Osteocyte (in vitro differentiated cells): ENCODE measurements around the gene RNF224. TPM values are rescaled to one million over a fixed set of nuclear protein-coding genes. Genes with fewer than 3 reads are reported as not detected.

Experiments used
- DNase-seq: peaks from one replicate; pipeline ENCODE4 v3.0.0; 2021; ENCODE audit warnings: mixed read lengths; ENCODE audit not compliant: unreplicated experiment; ENCODE audit errors: extremely low spot score
- H3K27ac Mint-ChIP-seq: one replicate; pipeline ENCODE4 v1.8.0; 2021; ENCODE audit warnings: mild to moderate bottlenecking, mixed read lengths; ENCODE audit not compliant: unreplicated experiment
- H3K27me3 Mint-ChIP-seq: one replicate; pipeline ENCODE4 v1.8.0; 2021; ENCODE audit warnings: mixed read lengths; ENCODE audit not compliant: unreplicated experiment
- H3K36me3 Mint-ChIP-seq: one replicate; pipeline ENCODE4 v1.8.0; 2021; ENCODE audit warnings: mixed read lengths; ENCODE audit not compliant: unreplicated experiment
- H3K4me1 Mint-ChIP-seq: one replicate; pipeline ENCODE4 v1.8.0; 2021; ENCODE audit warnings: mixed read lengths; ENCODE audit not compliant: unreplicated experiment
- H3K4me3 Mint-ChIP-seq: one replicate; pipeline ENCODE4 v1.8.0; 2021; ENCODE audit warnings: mild to moderate bottlenecking, moderate library complexity, mixed read lengths; ENCODE audit not compliant: unreplicated experiment
- H3K9me3 Mint-ChIP-seq: one replicate; pipeline ENCODE4 v1.8.0; 2021; ENCODE audit warnings: mixed read lengths; ENCODE audit not compliant: unreplicated experiment
- total RNA-seq: library from RNA; stranded (reverse); gene quantifications from 2 replicates; pipeline ENCODE4 v1.2.1, GENCODE V29; 2021
- TF ChIP-seq, protein P1 (sequence below): fragments of 200-600 bp; sonication (generic); IDR thresholded peaks from 2 replicates; pipeline ENCODE4 v1.5.0; 2021; ENCODE audit warnings: antibody characterized with exemption, mild to moderate bottlenecking, moderate library complexity

Gene RNF224
- total RNA-seq, 1 donor from 2014 or later = not detected

DNA sequence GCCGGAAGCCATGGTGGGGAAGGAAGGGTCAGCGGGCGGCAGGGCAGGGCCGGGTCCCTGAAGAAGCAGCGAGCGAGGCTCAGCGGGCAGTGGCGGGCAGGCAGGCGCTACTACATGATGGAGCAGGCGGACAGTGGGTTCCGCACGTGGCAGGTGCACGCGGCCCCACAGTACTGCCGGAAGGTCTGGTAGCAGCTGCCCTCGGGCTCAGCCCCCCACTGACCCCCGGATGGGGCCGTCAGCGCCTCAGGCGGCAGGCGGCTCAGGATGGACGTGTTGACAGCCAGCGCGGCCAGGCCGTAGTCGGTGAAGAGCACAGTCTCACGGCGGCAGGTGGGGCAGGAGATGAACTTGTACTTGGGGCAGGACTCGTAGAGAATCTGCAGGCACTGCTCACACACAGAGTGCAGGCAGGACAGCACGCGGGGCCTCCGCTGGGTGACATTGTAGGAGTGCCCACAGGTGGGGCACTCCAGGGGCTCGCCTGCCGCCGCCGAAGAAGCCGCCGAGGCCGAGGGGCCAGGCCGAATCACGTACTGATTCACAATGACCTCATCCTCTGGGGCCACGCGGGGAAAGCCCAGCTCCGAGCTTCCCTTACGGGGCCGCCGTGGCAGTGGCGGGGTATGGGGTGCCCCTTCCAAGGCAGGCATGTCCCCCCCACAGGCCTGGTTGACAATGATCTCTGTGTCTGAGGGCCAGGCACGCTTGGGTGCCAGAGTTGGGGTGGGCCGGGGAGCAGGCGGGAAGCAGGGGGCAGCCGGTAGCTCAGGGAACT, 6.8 kb upstream of the RNF224 start:
- H3K9me3 Mint-ChIP-seq = no peaks in the 10 kb centered on the region
- H3K27ac Mint-ChIP-seq = no peak overlapping the region
- TF ChIP-seq, protein P1, sequence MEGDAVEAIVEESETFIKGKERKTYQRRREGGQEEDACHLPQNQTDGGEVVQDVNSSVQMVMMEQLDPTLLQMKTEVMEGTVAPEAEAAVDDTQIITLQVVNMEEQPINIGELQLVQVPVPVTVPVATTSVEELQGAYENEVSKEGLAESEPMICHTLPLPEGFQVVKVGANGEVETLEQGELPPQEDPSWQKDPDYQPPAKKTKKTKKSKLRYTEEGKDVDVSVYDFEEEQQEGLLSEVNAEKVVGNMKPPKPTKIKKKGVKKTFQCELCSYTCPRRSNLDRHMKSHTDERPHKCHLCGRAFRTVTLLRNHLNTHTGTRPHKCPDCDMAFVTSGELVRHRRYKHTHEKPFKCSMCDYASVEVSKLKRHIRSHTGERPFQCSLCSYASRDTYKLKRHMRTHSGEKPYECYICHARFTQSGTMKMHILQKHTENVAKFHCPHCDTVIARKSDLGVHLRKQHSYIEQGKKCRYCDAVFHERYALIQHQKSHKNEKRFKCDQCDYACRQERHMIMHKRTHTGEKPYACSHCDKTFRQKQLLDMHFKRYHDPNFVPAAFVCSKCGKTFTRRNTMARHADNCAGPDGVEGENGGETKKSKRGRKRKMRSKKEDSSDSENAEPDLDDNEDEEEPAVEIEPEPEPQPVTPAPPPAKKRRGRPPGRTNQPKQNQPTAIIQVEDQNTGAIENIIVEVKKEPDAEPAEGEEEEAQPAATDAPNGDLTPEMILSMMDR = no peak
- H3K36me3 Mint-ChIP-seq = no peaks in the 10 kb centered on the region
- H3K4me3 Mint-ChIP-seq = peak overlapping the region; percentile 45
- no peak for DNase-seq
- no peaks in the 10 kb centered on the region for H3K27me3 Mint-ChIP-seq
- peaks cover 11% of the 10 kb centered on the region for H3K4me1 Mint-ChIP-seq

DNA sequence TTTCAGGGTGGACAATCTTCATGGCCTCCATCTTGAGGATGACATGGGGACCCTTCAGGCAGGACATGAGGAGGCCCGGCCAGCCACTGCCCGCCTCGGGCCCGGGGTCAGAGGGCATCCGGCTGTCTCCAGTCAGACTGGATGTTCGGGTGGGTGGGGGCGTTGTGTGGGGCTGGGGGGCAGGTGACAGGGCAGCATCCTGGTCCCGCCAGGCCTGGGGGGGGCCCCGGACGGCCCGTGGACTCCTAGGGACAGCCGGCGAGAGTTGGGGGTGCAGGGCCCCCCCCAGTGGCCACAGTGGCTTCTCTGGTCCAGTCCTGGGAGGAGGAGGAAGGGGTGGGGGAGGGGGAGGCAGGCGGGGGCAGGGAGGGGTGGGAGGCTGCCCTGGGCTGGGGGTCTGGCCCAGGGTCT, 6.2 kb upstream of the RNF224 start:
- Mint-ChIP-seq H3K27me3 (no peaks in the 10 kb centered on the region), H3K4me1 (peaks cover 11% of the 10 kb centered on the region), H3K9me3 (no peaks in the 10 kb centered on the region), H3K27ac (no peak overlapping the region), H3K4me3 (peak overlapping the region; percentile 45), H3K36me3 (no peaks in the 10 kb centered on the region)
- no peak for DNase-seq
- TF ChIP-seq, protein P1 = no peak

DNA sequence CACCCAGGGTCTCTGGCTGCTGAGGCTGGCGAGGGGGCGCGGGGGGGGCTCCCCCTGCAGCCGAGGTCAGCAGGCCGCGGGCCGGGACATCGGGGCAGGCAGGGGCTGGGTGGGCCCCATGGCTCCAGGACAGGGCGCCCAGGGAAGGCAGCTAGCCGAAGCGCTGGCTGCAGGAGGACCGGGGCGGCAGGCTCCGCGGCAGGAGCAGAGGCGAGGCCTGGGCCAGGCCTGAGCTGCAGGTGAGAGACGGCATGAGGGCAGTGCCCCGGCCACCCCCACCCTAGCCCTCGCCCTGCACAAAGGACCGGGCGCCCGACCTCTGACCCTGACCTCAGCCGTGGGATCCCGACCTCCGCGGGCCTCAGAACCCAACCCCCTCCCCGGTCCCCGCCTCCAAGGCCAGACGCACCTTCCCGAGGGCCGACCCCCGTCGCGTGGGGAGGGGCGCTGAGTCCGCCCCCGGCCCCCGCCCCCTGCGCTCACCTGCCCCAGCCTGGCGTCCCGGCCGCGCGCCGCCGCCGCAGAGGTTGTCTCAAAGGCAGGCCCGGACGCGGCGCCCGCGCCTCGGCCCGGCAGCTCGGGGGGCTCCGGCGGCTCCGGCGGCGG, 5.7 kb upstream of the RNF224 start:
- Mint-ChIP-seq H3K27ac (no peak overlapping the region), H3K9me3 (no peaks in the 10 kb centered on the region), H3K36me3 (no peaks in the 10 kb centered on the region), H3K4me3 (no peak overlapping the region), H3K27me3 (no peaks in the 10 kb centered on the region), H3K4me1 (peaks cover 11% of the 10 kb centered on the region)
- TF ChIP-seq, protein P1 = no peak
- no peak for DNase-seq

DNA sequence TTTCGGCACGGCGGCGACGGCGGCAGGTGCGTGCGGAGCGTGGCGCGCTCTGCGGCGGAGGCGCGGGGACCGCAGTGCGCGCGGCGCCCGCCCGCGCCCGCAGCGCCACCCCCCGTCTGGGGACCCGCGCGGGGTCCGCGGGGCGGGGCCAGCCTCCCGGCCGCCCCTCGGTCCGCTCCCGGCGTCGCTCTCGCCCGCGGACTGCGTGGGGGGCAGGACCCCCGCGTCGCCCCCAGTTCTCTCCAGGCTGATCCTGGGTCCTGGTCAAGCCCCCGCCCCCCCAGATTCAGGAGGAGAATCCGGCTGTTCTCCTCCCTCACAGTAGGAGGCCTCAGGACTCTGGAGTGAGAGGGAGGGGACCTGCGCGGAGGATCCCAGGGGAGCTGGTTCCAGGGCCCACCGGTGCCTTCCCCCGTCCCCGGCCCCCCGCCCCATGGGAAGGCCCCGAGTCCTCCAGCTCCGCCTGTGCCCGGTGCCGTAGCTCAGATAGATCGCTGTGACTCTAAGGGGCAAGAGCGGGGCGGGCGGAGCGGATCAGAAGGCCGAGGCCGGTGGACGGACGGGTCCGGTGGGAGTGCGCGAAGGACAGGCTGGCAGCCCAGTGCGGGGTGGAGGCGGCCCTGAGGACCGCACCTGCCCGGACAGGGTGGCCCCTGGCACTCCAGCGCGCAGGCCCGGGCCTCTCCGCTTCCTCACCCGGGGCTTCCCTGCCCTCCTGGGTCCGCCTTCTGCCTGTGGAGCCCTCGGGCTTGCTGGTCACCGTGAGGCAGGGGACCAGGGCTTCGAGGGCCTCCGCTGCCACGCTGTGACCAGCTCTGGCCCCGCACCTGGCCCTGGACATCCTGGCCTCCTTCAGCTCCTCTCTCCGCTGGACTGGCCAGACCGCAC, 4.9 kb upstream of the RNF224 start, which contains the start of gene RNF208:
TSS of gene RNF208 (minus strand) at position 51 of the 888 bp plus-strand sequence. CDS start 1,028 bp downstream, outside the sequence.
- Mint-ChIP-seq H3K4me1 (peaks cover 13% of the 10 kb centered on the region), H3K9me3 (no peaks in the 10 kb centered on the region), H3K36me3 (no peaks in the 10 kb centered on the region), H3K27ac (peak within 1 kb of the TSS; percentile 38), H3K4me3 (peak within 1 kb of the TSS; percentile 74), H3K27me3 (no peaks in the 10 kb centered on the region)
- DNase-seq = no peak
- TF ChIP-seq, protein P1 = no peak
